ENCODE measurements around the gene TMEM151B.

DNA sequence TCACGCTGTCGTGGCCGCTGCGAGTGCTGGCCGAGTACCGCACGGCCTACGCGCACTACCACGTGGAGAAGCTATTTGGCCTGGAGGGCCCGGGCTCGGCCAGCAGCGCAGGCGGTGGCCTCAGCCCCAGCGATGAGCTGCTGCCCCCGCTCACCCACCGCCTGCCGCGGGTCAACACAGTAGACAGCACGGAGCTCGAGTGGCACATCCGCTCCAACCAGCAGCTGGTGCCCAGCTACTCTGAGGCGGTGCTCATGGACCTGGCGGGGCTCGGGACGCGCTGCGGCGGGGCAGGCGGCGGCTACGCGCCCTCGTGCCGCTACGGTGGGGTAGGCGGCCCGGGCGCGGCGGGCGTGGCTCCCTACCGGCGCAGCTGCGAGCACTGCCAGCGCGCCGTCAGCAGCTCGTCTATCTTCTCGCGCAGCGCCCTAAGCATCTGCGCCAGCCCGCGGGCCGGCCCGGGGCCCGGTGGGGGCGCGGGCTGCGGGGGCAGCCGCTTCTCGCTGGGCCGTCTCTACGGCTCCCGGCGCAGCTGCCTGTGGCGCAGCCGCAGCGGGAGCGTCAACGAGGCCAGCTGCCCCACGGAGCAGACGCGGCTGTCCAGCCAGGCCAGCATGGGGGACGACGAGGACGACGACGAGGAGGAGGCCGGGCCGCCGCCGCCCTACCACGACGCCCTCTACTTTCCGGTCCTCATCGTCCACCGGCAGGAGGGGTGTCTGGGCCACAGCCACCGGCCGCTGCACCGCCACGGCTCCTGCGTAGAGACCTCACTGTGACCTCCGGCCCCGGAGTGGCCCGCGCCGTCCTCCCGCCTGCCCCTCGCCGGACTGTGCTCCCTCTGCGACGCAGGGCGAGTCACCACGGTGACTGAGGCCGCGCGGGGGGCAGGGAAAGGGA is 5.7 kb downstream of the TMEM151B start:
- TF ChIP-seq CTCF (IDR thresholded peaks at IDR 0.05) (no peak), EP300 (IDR thresholded peaks at IDR 0.05) (no peak), POLR2AphosphoS5 (IDR thresholded peaks at IDR 0.05) (no peak)

All from esophagus muscularis mucosa (tissue), 4 donors.